Omental fat pad (tissue), 4 donors: ENCODE measurements around the gene CACNG7. TPM values are rescaled to one million over a fixed set of nuclear protein-coding genes. Genes with fewer than 3 reads are reported as not detected.

Experiments
- ATAC-seq: fragments of 150-250 bp; one replicate; pipeline ENCODE4 v1.9.1; 2016; ENCODE audit warnings: mild to moderate bottlenecking, moderate library complexity; ENCODE audit not compliant: low FRiP score
- DNase-seq: peaks from one replicate; pipeline ENCODE4 v3.0.0-alpha.2; 2019; ENCODE audit warnings: low spot score
- CTCF ChIP-seq, 3 donors: fragments of 450-650 bp; IDR thresholded peaks; one replicate each; pipeline ENCODE4 v1.5.1; 2016 to 2017; ENCODE audit warnings: antibody characterized with exemption in 3 of 3, mild to moderate bottlenecking in 3 of 3, moderate library complexity in 2 of 3
- total RNA-seq, 4 donors: library from RNA; depleted of rRNA; stranded (reverse); fragments of >200 nt; gene quantifications; one replicate each; pipeline ENCODE4 v1.1.0, GENCODE V29; 2016

Gene CACNG7
- total RNA-seq, 4 donors from 2014 or later: not detected

DNA sequence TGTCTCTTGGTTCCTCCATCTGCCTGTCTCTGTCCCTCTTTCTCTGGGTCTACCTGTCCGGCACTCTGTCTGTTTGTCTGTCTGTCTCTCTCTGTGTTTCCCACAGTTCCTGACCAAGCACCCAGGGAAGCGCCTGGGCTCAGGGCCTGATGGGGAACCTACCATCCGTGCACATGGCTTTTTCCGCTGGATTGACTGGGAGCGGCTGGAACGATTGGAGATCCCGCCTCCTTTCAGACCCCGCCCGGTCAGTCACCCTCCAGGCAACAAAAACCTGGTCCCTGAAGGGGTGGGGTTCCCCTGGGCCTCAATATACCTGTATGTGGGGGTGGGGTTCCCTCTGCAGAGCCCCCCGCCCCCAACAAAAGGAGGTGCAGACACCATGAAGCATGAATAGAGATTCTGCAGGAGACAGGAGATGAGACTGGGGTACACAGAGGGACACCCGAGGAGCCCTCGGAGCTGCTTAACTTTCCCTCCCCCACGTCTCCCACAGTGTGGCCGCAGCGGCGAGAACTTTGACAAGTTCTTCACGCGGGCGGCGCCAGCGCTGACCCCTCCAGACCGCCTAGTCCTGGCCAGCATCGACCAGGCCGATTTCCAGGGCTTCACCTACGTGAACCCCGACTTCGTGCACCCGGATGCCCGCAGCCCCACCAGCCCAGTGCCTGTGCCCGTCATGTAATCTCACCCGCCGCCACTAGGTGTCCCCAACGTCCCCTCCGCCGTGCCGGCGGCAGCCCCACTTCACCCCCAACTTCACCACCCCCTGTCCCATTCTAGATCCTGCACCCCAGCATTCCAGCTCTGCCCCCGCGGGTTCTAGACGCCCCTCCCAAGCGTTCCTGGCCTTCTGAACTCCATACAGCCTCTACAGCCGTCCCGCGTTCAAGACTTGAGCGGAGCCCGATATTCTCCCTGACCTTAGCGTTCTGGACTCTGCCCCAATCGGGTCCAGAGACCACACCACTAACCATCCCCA lies 2.6 kb upstream of the CACNG7 start:
- ATAC-seq: no peak
- peak in 1 of 3 donors; percentile 33 for TF ChIP-seq CTCF (IDR thresholded peaks at IDR 0.05)
- DNase-seq: no peak

DNA sequence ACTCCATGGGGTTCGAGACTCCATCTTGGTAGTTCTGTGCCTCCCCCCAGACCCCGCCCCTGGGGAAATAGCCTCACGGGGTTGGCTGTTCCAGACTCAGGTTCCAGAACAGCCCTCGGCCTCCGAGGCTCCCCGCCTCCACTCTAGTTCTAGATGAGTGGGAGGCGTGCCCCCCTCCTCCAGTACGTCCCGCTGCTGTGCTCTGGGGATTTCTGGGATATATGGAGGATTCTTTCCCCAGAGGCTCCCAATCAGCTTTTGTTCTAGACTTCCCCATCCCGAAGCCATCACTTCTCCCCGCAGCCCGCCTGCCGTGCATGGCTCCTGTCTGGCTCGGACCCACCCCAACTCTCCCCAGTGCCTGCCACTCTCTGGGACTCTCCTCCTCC lies 1.9 kb upstream of the CACNG7 start:
- no peak for TF ChIP-seq CTCF (IDR thresholded peaks at IDR 0.05)
- DNase-seq: no peak
- ATAC-seq: no peak

DNA sequence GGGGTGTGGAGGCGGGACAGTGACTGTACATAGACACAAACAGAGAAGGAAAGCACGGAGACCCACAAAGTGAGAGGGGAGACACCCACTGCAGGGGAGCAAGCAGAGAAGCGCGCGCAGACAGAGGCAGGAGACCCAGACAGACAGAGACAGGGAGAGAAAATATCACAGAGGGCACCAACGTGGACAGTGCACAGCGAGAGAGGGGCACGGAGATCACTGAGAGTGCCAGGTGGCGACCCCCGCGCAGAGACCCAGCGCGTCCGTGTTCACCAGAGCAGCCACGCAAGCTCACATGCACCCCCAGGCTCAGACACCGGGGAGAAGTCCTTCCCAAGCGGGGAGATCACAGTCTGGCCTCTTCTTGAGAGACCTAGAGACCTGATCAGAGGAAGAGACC lies 1.4 kb upstream of the CACNG7 start:
- no peak for TF ChIP-seq CTCF (IDR thresholded peaks at IDR 0.05)
- ATAC-seq: no peak
- no peak for DNase-seq

GRCh38 chr19:53908106-53908934 lies 758 bp upstream of the CACNG7 start:
- DNase-seq (no peak), ATAC-seq (no peak)
- no peak for TF ChIP-seq CTCF (IDR thresholded peaks at IDR 0.05)

- ATAC-seq: no peak
- TF ChIP-seq CTCF (IDR thresholded peaks at IDR 0.05): no peak
- DNase-seq: no peak
These were observed 542 bp downstream of the CACNG7 start for GRCh38 chr19:53909471-53910169.

GRCh38 chr19:53910170-53910518 lies 1.1 kb downstream of the CACNG7 start:
- no peak for ATAC-seq
- TF ChIP-seq CTCF (IDR thresholded peaks at IDR 0.05): no peak

More at GRCh38 chr19:53910170-53910518, 1.1 kb downstream of the CACNG7 start:
- no peak for DNase-seq
